Activated T-cell treated with anti-CD3 and anti-CD28 coated beads for 1 hour (primary cell): Measurements from ENCODE around the gene PRKAR1A.
"Not testable (repeated sequence)": the region's sequence is repeated elsewhere in the genome, so short reads cannot be mapped to it uniquely, and the experiment has no call there.

Source experiments
- DNase-seq: peaks from one replicate; pipeline ENCODE4 v3.0.0-alpha.2; 2020; ENCODE audit warnings: low read depth

Gene PRKAR1A

GRCh38 chr17:68512247-68512959 lies at the start of gene PRKAR1A:
TSS of gene PRKAR1A (plus strand) at chr17:68512430. CDS start at chr17:68515400, 2,970 bp downstream.
- DNase-seq: peak; percentile 81

GRCh38 chr17:68463211-68464019 lies 48.8 kb upstream of the PRKAR1A start:
- no peak for DNase-seq

- DNase-seq: no peak
Measured at GRCh38 chr17:68468334-68468733, 43.9 kb upstream of the PRKAR1A start.

GRCh38 chr17:68468788-68469187 lies 43.4 kb upstream of the PRKAR1A start:
- no peak for DNase-seq

- no peak for DNase-seq
Measured at GRCh38 chr17:68470961-68471360, 41.3 kb upstream of the PRKAR1A start.

- no peak for DNase-seq
Measured at GRCh38 chr17:68480885-68481284, 31.3 kb upstream of the PRKAR1A start.

GRCh38 chr17:68482576-68483041 lies 29.6 kb upstream of the PRKAR1A start:
- DNase-seq: no peak

GRCh38 chr17:68484458-68484857 lies 27.8 kb upstream of the PRKAR1A start:
- no peak for DNase-seq

- DNase-seq: no peak
Measured at GRCh38 chr17:68489919-68490318, 22.3 kb upstream of the PRKAR1A start.

GRCh38 chr17:68491381-68492231 lies 20.6 kb upstream of the PRKAR1A start:
- DNase-seq: no peak

GRCh38 chr17:68492394-68493054 lies 19.7 kb upstream of the PRKAR1A start:
- not testable (repeated sequence) for DNase-seq

- no peak for DNase-seq
Measured at GRCh38 chr17:68495081-68495480, 17.1 kb upstream of the PRKAR1A start.

- no peak for DNase-seq
Measured at GRCh38 chr17:68497885-68498319, 14.3 kb upstream of the PRKAR1A start.

- DNase-seq: no peak
Measured at GRCh38 chr17:68498479-68499326, 13.5 kb upstream of the PRKAR1A start.

- no peak for DNase-seq
Measured at GRCh38 chr17:68499587-68499986, 12.6 kb upstream of the PRKAR1A start.

- no peak for DNase-seq
Measured at GRCh38 chr17:68501074-68501473, 11.2 kb upstream of the PRKAR1A start.

GRCh38 chr17:68505951-68506350 lies 6.3 kb upstream of the PRKAR1A start:
- no peak for DNase-seq

- no peak for DNase-seq
Measured at GRCh38 chr17:68507576-68507975, 4.7 kb upstream of the PRKAR1A start.

- DNase-seq: no peak
Measured at GRCh38 chr17:68509141-68510057, 2.8 kb upstream of the PRKAR1A start.

GRCh38 chr17:68511254-68511670 lies 968 bp upstream of the PRKAR1A start:
- DNase-seq: no peak
